IMR-90 (cell line): ENCODE data around the gene PPP2R5A.

Experiments
- CEBPB ChIP-seq: IDR thresholded peaks from 2 replicates; pipeline ENCODE4 v1.6.1; 2012; ENCODE audit warnings: low read depth, low read length, improper control_type of control experiment
- CHD1 ChIP-seq: IDR thresholded peaks from 2 replicates; pipeline ENCODE4 v1.6.1; 2012; ENCODE audit warnings: low read depth, low read length, improper control_type of control experiment
- CTCF ChIP-seq: conservative IDR thresholded peaks from 2 replicates; pipeline ENCODE4 v1.5.1; 2012; ENCODE audit warnings: mild to moderate bottlenecking, low read depth, low read length, improper control_type of control experiment
- ELK1 ChIP-seq: fragments of 150-350 bp; IDR thresholded peaks from 2 replicates; pipeline ENCODE4 v1.6.1; 2016; ENCODE audit warnings: low read depth, mild to moderate bottlenecking, low read length, moderate library complexity, borderline replicate concordance
- MAFK ChIP-seq: IDR thresholded peaks from 2 replicates; pipeline ENCODE4 v1.6.1; 2012; ENCODE audit warnings: low read depth, low read length, improper control_type of control experiment
- MAZ ChIP-seq: IDR thresholded peaks from 2 replicates; pipeline ENCODE4 v1.6.1; 2012; ENCODE audit warnings: low read depth, mild to moderate bottlenecking, low read length, improper control_type of control experiment, moderate library complexity, borderline replicate concordance
- MXI1 ChIP-seq: IDR thresholded peaks from 2 replicates; pipeline ENCODE4 v1.6.1; 2012; ENCODE audit warnings: low read depth, mild to moderate bottlenecking, low read length, moderate library complexity, borderline replicate concordance
- NFE2L2 ChIP-seq: fragments of 150-350 bp; IDR thresholded peaks from 2 replicates; pipeline ENCODE4 v1.6.1; 2016; ENCODE audit warnings: low read depth, mild to moderate bottlenecking, low read length
- POLR2A ChIP-seq: IDR thresholded peaks from 2 replicates; pipeline ENCODE4 v1.6.1; 2012; ENCODE audit warnings: mild to moderate bottlenecking, low read depth, low read length
- RAD21 ChIP-seq: IDR thresholded peaks from 2 replicates; pipeline ENCODE4 v1.6.1; 2012; ENCODE audit warnings: low read length, improper control_type of control experiment
- RCOR1 ChIP-seq: IDR thresholded peaks from 2 replicates; pipeline ENCODE4 v1.6.1; 2012; ENCODE audit warnings: mild to moderate bottlenecking, low read length, improper control_type of control experiment; ENCODE audit not compliant: insufficient replicate concordance
- RFX5 ChIP-seq: IDR thresholded peaks from 2 replicates; pipeline ENCODE4 v1.8.0; 2012; ENCODE audit warnings: low read depth, mild to moderate bottlenecking, low read length, moderate library complexity
- SMC3 ChIP-seq: fragments of 150-350 bp; IDR thresholded peaks from 2 replicates; pipeline ENCODE4 v1.6.1; 2016; ENCODE audit warnings: low read depth, mild to moderate bottlenecking, antibody characterized with exemption, low read length, moderate library complexity
- USF2 ChIP-seq: fragments of 150-350 bp; IDR thresholded peaks from 2 replicates; pipeline ENCODE4 v1.6.1; 2017; ENCODE audit warnings: mild to moderate bottlenecking, antibody characterized with exemption, low read length, low read depth

GRCh38 chr1:212317916-212318315 lies 32.7 kb downstream of the PPP2R5A start:
- TF ChIP-seq USF2 (no peak), CTCF (no peak), CEBPB (no peak), SMC3 (no peak), RAD21 (no peak), MAFK (no peak), RCOR1 (no peak), POLR2A (no peak), RFX5 (no peak), ELK1 (no peak), CHD1 (no peak), MXI1 (no peak), MAZ (no peak), NFE2L2 (no peak)
